ENCODE results near the gene ARHGAP22. TPM values are rescaled to one million over a fixed set of nuclear protein-coding genes. Genes with fewer than 3 reads are reported as not detected.

Gene ARHGAP22
- total and polyA plus RNA-seq, 2 experiments from 2014 or later, result 4.8 to 10.7 TPM

GRCh38 chr10:48574817-48575380 lies 30.0 kb downstream of the ARHGAP22 start (continued):
- TF ChIP-seq ZNF462 (CRISPR knock-in tag; IDR thresholded peaks at IDR 0.05) (no peak), ZNF114 (CRISPR knock-in tag; IDR thresholded peaks at IDR 0.05) (no peak), CREB1 (CRISPR knock-in tag; IDR thresholded peaks at IDR 0.05; ENCODE audit: low read depth) (no peak), CTCF (conservative IDR thresholded peaks at IDR 0.05; ENCODE audit: low read depth in 2 of 2) (no peak), NANOG (IDR thresholded peaks at IDR 0.05; ENCODE audit: borderline replicate concordance) (no peak), EZH2 (IDR thresholded peaks at IDR 0.05; ENCODE audit: low read depth, unreplicated experiment) (no peak), STAT1 (IDR thresholded peaks at IDR 0.05; ENCODE audit: unreplicated experiment) (no peak), POLR2AphosphoS5 (IDR thresholded peaks at IDR 0.05; ENCODE audit: low read depth) (no peak), EZH2phosphoT487 (IDR thresholded peaks at IDR 0.05; ENCODE audit: unreplicated experiment) (no peak), ETS1 (IDR thresholded peaks at IDR 0.05) (no peak), ZNF331 (CRISPR knock-in tag; IDR thresholded peaks at IDR 0.05; ENCODE audit: low read depth) (no peak)

Data from GM23338 (cell line).